Islet precursor cell (in vitro differentiated cells): ENCODE data around the gene WIPI1.
A peak's percentile ranks its signal among the peaks of the same experiment; 100 is the strongest.

Experiments used
- DNase-seq: peaks from one replicate; pipeline ENCODE4 v3.0.0-alpha.2; 2018

Gene WIPI1

DNA sequence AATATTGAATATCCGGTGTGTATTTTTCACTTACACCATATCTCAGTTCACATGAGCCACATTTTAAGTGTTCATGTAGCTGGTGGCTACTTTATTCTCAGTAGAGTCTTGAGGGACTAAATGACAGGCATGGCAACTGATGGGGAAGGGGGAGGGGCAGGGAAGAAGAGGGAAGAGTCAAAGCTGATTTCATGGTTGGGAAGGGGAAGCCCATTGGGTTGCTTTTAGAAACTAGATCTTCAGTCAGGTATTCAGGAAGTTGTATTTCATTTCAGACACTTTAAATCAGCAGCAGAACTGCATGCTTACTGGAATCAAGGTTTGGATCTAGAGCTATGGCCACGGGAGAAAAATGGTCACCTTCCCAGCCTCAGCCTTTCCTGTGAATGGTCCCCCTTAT lies 2.9 kb upstream of the WIPI1 start:
- no peak for DNase-seq

DNA sequence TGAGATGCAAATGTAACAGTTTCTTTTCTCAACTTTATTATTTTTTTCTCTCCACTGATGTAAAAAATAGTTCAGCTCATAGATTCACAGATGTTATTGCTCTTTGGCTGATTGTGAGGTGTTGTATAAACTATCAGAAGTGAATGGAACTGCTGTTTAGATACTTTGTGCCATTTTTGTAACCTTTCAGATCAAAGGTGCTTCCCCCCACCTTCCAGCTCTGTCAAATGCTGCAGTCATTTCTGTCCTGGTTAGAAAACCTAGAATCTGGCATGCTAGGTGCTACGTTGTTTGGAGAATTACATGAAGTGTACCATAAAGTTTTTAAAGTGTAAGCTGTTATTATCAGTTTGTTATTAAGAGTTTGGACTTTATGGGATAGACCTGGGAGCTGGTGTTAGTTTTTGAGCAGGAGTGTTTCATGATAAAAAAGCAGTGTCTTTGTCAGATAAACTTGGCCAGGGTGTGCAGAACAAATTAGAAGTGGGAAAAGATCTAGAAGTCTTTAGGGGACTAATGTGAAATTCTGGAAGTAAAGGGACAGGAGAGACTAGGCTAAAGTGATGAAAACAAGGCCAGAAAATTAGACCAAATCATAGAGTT lies 1.8 kb upstream of the WIPI1 start:
- DNase-seq, result no peak

DNA sequence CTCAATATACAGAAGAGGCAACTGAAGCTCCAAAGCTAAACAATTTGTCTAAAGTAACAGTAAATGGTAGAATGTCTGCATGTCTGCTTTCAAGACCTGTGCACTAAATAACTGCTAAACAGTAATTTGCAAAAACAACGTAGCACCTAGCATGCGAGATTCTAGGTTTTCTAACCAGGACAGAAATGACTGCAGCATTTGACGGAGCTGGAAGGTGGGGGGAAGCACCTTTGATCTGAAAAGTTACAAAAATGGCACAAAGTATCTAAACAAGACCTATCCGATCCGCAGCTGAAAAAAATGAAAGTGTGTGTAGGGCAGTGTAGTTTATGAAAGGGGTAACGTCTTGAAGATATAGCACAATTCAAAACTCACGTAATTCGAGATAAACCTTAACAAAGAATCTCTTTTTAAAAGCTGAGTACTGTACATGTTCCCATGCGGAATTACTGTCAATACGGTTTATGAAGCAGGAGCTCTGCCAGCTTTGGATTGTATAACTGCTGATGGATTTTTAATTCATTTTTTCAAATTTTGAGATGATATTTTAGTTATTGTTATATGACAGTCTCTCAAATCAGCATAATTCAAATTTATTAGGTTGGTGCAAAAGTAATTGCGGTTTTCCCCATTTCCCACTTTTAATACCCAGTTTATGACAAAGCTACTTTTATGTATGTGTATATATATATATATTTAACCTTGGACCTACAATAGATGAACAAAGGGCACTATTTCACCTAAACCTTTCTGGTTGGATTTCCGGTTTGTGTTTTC lies 1.2 kb upstream of the WIPI1 start:
- DNase-seq, result no peak

DNA sequence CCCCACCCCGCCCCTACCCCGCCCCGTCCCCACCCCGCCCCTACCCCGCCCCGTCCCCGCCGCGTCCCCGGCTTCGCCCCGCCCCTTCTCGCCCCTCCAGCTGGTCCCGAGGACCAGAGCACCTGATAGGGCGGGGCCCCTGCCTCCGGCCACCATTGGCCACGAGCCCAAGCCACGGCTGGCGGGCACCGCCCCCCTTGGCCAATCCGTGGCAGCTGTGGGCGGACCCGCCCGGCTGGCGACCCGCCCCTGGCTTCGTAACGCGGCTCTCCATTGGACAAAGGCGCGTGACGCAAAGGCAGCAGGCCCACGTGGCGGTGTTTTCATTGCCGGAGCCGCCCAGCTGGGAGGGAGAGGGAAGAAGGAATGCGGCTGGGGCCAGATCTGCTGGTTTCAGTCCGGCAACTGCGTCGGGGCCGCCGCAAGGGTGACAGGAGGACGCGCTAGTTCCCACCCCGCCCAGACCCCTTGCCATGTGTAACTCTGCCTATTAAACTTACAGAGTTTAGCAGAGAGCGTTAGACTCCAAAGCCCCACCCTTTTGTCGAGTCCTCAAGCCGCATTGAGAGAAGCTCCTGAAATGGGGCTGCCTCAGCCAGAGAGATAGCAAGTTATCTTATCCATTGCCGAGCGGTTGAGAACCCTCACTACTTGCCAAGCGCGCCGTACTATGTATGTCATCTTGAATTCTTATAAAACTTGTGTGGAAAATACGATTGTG lies 403 bp upstream of the WIPI1 start:
- peak; percentile 100 for DNase-seq

DNA sequence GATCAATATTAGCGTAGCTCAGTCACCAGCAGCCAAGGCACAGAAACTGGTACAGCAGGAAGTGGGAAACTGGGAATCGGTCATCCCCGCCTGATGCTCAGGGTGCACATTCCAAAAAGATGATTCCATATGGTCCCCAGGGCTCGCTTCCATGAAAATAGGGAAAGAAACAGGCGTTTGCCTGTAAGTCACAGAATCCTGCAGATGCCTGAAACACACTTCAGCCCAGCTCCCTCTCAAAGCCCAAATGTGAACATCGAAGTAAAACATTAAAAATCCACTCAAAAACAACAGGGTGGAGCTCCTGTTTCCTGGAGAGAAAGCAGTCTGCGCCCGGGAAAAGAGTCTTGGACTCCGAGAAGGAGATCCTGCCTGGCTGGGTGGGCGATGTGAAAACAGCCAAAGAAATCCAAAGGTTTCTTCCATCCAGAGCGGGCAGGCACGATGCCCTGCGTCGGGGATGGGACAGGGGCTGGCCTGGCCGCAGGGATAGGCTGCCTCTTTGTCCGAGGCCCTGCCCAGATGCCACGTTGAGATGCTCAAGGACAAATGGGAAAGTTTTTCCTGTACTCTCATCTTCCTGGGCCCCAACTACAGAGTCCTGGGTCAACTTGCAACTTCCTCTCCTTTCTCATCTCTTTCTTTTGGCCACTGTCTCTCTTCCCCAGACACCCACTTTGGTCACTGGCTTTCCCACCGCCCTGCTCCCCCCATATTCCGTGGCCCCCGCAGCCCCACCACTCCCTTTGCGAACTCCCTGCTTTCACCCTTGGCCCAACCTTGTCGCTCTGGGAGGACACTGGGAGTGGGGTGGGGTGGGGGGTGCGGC lies 743 bp downstream of the WIPI1 start:
- DNase-seq, result peak; percentile 97

DNA sequence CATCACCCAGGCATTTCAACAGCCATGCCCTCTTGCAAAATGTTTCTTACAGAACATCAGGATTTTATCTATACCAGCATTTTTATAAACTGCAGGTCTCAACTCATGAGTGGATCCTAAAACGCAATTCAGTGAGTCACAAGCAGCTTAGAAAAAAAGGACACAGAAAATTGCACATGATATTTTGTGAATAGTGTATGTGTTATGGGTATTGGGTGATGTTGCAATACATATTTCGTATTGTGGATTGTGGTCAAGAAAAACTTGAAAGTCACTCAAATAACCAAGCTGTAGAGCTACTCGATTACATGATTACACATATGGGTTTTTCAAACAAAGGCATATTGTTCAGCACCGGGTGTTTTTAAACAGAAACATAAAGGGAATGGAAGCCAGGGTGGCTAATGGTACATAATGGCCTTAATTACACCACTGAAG lies 1.4 kb downstream of the WIPI1 start:
- no peak for DNase-seq

DNA sequence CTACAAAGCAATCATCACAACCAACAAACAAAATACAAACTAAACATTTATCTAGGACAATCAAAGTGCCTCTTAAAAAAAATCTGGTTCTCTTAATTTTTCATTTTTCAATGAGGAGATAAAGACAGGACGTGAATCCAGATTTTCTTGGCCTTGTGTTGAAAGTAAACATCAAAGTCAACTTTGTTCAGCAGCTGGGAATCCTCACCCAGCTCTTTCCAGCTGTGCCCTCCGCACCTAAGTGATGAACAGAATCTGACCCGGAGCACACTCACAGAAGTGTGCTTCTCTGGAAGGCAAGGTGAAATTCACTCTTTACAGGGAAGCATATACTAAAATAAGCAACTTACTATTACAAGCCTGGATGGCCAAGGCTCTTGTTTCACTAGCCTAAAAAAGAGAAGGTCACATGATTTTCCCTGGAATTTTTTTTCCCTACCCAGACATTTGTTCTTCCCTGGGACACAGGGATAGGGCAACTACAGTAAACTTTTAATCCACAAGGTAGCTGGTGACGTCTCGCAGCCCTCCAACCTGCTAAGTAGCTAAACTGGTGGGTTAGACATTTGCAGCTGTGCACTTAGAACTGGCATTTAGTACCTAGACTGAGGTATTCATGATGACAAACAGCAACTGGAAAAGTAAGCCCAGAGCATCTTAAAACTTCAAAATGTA lies 3.2 kb downstream of the WIPI1 start:
- peak; percentile 72 for DNase-seq

DNA sequence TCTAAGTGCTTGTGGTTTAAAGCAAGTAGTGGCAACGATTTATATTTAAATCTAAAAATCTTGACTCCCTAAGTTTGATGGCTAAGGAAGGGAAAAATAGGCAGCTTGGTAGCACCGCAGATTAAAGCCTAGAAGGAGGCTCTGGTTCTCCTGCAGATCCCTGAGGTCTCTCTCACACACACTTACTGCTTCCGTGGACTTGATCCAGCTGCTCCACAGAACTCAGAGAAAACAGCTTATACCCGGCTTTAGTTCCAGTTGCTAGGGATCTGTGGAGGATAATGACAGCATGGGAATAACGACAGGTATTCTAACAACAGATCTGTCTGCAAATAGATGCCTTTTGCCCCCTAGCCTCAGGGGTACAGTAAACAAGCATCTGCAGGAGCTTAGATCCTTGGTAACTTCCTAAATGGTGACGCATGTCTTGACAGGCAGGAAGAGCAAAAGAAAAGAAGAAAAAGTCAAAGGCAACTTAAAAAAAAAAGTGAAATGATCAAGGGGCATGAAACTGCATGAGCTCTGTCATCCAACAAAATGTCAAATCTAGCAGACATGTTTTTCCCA lies 4.5 kb downstream of the WIPI1 start:
- peak; percentile 88 for DNase-seq

DNA sequence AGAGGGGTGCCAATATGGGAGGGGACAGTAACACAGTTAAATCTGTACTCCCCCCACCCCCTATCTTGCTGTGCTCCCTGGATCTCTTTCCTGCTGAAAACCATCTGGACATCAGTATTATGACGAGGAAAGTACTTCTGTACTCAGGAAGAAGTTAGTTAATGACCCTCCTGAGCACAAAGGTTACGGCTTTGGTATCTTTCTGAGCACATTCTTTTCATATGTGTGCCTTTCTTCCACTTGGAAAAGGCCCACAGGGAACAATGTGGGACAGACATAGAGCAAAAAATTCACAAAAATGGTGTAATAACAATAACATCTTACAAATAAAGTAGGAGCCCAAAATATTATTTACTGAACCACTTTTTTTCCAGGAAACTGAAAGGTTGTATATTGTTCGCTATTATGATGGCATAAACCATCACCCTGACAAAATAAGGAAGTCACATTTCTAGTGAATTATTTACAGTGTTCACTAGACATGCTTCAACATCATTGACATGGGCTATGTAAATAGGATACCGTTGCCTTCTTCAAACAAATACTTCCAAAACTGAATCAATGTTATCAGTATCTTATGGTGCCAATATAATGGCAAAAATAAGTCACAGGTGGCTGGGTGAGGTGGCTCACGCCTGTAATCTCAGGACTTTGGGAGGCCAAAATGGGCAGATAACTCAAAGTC lies 5.5 kb downstream of the WIPI1 start:
- no peak for DNase-seq

DNA sequence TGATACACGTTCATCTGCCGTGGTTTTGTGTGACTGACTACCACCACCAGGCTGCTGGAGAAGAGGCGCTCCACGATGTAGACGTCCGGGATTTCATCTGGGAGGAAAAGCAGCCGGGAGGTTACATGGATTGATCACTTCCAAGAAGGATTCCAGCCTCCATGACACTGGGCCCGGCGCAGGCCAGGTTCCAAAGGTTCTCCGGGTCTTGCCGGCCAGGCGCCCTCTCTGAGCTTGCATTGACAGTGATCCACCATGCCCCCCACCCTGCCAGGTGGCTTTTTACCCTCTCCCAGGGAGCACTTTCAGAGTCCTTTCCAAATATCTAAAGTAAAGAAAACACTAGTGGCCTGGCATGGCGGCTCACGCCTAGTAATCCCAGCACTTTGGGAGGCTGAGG lies 6.5 kb downstream of the WIPI1 start:
- DNase-seq, result no peak

DNA sequence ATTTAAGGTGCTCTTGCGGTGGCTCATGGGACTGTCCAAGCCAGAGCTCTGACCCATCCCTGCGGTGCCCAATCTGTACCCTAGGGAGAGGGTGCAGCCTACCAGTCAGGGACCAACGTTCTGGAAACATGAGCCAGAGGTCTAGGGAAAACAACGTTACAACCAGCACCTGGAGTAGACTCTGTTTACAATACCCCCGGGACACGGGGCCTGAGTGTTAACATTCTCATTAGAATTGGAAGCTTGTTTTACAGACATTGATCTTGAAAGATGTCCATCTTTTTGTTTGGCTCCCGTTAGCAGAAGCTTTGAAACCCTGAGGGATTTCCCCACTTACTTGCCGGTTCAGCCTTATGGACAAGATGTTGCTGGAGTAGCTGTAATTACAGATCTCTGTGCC lies 6.9 kb downstream of the WIPI1 start:
- DNase-seq, result no peak

DNA sequence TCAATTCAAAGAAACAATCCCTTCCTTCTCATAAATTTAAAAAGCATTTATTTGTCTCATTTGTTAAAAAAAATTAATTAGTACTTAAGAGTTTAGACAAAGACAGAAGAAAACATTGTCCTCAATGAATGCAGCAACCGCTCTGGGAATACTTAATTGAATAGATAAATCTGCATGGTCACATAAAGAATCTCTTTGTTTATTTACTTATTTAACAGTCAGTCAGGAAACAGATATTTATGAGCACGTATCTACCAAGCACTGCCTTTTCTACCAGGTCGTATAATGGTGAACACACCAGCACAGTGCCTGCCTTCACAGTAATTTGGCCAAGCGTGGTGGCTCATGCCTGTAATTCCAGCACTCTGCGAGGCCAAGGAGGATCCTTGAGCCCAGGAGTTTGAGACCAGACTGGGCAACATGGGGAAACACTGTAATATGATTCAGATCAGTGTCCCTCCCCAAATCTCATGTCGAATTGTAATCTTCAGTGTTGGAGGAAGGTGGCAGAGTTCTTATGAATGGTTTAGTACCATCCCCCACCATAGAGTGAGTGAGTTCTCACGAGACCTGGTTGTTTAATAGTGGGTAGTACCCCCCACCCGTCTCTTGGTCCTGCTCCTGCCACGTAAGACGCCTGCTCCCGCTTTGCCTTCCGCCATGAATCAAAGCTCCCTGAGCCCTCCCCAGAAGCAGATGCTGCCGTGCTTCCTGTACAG lies 8.1 kb downstream of the WIPI1 start:
- no peak for DNase-seq

DNA sequence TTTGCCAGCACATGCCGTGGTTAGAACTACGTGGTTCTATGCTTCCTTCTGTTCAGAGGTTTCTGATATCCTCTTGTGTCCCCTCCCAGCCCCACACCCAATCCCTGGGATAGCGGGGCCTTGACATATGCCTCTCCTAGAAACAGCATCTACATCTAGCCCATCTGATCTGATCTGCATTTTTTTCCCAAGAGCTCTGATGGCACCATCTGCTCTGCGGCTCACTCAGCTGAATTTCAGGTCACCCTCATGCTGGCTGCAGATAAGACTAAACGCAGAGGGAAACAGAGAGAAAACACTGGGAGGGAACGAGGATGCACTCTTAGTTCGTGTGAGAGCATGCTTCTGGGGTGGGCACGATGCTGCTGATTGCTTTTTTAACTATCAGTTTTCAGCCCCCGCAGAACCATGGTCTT lies 10.7 kb downstream of the WIPI1 start:
- DNase-seq, result no peak

DNA sequence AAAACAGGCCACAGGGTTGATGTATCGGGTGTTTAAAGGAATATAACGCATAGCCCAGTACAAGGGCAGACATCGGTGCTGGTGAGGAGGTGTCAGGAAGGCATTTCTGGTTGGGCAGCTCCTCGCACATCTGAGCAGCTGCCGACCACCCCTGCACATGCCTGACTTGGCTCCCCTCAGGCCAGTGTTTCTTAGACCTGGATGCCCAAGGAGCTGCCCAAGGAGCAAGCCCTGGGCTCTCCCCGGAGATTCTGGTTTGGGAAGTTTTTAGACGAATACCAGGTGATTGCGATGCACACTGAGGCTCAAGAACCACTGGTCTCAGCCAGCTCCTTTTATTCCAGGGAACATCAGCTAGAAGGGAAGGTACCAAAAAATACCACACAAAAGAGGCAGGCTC lies 11.6 kb downstream of the WIPI1 start:
- no peak for DNase-seq

DNA sequence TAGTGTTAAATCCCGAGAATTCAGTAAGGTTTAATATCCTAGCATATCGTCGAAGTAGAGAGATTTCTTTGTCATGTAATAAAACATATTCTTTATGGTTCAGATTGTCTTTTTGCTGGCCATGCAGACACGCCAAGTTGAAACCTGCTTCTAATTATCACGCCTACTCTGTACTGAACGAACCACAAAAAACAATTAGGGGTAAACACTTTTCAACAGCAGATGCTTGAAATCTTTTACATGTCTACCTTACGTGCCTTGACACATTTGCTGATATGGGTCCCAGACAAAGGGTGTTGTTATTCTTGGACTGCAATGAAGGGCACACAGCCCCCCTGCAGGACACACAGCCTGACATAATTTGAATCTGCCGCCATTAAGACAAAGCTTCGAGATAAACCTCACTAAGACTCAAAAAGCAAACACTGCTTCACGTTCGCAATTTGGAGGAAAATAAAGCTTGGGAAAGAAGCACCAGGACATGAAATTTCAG lies 13.3 kb downstream of the WIPI1 start:
- no peak for DNase-seq

DNA sequence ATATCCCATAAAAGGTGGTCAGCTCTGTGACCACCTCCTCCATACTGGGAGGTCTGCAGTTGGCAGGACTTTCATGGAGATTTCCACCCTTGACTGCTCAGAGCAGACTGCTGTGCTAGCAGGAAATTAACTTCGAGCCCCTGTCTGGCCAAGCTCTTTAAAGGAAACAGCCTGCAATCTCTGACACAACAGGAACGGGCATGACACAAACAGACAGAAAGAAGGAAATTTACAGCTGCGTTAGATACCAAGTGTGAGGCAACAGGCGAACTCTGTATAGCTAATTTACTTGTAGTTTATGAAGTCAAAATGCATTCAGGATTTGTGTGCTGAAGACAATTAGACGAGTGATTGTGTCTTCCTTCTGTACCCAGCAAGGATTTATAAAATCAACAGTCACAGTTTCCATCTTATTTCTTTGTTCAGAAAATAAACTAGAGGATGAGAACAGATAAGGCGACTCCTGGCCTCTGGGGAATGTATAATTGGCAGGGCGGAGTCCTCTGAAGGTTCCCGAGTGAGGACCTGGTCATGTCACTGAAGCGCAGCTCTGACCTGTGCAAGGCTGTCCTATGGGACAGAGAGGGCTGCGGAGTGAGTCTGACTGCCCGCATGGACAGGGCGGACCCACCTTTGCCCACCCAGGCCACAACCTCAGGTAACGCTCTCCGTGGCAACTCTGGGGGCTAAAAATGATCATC lies 16.1 kb downstream of the WIPI1 start:
- DNase-seq, result peak; percentile 67

DNA sequence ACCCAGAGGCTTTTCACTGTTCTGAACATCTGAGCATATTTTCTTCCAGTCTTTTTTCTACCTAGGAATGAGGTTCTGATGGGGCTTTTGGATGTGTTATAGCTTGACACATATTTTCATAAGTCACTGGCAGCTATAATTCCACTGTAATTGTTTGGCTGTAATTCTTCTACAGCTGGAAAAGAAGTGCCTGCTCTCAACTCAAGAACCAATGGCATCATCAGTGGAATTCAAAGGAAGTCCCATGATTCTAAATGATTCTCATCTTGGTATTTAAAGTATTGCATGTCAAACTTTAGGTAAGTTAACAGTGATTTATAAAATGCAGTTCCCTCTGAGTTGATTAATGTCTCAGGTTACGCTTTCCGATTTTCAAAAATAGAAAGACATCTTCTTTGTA lies 16.8 kb downstream of the WIPI1 start:
- DNase-seq, result no peak

DNA sequence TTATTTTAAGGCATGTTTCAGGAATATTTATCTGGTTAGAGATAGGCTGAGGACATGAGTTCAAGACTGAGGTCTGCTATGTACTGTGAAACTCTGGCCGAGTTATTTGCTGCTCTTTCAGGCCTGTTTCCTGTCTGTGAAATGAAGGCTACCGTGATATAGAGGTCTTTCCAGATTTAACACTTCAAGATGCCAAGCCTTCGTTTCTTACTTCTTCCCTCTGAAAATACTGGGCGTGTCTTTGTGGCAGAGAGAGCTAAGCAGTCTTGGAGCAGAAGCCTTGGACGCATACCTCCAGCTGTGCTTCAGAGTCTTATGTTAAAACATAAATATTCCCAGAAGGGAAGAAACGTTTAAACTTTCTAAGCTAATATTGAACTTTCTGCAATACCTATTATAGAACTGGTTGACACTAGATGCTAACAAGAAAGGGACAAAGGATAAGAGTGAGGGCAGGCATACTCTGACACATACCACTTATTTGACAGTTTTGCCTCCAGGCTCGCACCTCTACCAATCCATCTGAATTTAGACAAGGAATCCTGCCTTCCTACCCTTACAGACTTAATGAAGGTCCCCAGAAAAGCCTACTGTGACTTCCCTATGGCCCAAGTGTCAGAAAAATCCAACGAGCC lies 17.5 kb downstream of the WIPI1 start:
- no peak for DNase-seq

DNA sequence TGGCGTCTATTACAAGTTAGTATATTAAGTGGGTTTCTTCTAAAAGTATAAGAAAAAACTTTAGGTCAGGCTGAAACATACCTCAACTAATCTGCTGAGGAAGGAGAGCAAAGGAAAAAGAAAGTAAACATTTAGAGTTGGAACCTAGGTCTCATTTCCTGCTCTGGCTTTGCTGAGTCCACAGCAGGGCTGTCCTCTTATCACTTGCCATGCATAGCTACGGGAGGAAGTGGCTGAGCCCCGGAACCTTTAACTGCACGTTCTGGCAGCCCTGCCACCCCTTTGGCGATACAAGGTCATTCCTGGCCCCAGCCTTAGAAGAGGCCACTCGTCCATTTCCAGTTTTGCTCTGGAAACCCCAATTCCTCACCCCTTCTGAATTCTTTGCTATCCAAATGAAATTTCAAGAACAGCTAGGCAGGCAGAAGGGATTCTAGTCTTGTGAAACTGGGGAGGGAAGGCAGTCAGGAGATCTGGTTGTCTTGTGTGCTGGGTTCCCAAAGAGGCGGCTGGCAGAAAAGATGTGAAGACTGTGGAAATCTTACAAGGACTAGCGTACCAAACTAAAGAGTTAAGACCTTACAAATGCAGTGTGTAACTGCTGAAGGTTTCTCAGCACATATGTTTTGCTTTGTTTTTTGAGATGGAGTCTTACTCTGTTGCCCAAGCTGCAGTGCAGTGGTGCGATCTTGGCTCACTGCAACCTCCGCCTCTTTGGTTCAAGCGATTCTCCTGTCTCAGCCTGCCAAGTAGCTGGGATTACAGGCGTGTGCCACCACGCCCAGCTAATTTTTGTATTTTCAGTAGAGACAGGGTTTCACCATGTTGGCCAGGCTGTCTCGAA lies 19.1 kb downstream of the WIPI1 start:
- peak; percentile 79 for DNase-seq
